Fibroblast of the aortic adventitia (primary cell): ENCODE measurements around the gene TRAF3. TPM values are rescaled to one million over a fixed set of nuclear protein-coding genes. Genes with fewer than 3 reads are reported as not detected.
"Not testable (repeated sequence)": the region's sequence is repeated elsewhere in the genome, so short reads cannot be mapped to it uniquely, and the experiment has no call there.

Experiments used
- DNase-seq: peaks from one replicate; pipeline ENCODE4 v3.0.0-alpha.2; 2010; ENCODE audit warnings: low read depth
- H3K4me3 ChIP-seq: 2 replicates; pipeline ENCODE4 v1.5.1; 2011; ENCODE audit warnings: low read depth, mild to moderate bottlenecking, control low read depth, low read length, moderate library complexity
- total RNA-seq: library from RNA; depleted of rRNA; stranded (reverse); fragments of >200 nt; gene quantifications from 2 replicates; pipeline ENCODE4 v1.2.3, GENCODE V29; 2012; ENCODE audit warnings: low replicate concordance
- TF ChIP-seq, protein P1 (sequence below): IDR thresholded peaks from 2 replicates; pipeline ENCODE4 v1.5.1; 2011; ENCODE audit warnings: mild to moderate bottlenecking, low read length, control low read depth, inconsistent platforms; ENCODE audit not compliant: insufficient read depth

TRAF3 gene
- total RNA-seq, 1 donor = 19.3 TPM

DNA sequence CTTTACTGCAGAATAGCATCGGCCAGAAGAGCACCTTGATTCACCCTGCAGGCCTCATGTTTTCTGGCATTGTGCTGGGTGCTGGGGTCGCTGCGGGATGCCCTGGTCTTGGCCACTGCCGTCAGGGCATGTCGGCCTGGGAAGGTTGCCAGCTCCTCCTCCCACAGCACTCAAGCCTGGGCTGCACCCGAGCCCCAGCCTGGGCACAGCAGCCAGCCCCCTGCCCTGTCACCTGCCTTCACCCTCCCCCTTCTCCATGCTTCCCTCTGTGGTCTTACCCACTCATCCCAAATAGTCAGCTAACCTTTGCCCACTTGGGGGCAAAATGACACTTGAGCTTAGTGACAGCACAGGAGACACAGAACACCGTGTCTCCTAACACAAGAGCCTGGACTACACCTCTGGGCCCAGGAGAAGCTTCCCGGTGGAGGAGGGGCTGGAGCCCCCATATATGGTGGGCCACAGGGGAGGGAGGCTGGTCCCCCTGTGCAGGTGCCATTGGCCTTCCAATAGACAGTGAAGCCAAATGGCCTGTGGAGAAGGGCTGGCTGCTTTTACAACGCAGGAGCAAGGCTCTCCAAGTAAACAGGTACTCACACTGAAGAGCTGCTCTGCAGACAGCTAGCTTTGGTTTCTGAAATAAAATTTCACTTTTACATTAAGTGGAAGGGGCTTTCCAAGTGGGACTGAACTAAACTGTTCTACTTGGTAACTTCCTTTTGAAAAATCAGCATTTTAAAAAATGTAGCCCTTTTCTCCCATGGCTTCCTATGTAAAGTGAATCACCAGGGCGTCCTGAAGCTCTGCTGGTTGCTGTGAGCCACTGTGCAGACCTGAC lies 94.0 kb downstream of the TRAF3 start:
- DNase-seq = no peak
- TF ChIP-seq, protein P1, sequence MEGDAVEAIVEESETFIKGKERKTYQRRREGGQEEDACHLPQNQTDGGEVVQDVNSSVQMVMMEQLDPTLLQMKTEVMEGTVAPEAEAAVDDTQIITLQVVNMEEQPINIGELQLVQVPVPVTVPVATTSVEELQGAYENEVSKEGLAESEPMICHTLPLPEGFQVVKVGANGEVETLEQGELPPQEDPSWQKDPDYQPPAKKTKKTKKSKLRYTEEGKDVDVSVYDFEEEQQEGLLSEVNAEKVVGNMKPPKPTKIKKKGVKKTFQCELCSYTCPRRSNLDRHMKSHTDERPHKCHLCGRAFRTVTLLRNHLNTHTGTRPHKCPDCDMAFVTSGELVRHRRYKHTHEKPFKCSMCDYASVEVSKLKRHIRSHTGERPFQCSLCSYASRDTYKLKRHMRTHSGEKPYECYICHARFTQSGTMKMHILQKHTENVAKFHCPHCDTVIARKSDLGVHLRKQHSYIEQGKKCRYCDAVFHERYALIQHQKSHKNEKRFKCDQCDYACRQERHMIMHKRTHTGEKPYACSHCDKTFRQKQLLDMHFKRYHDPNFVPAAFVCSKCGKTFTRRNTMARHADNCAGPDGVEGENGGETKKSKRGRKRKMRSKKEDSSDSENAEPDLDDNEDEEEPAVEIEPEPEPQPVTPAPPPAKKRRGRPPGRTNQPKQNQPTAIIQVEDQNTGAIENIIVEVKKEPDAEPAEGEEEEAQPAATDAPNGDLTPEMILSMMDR = no peak
- H3K4me3 ChIP-seq = no peak overlapping the region

DNA sequence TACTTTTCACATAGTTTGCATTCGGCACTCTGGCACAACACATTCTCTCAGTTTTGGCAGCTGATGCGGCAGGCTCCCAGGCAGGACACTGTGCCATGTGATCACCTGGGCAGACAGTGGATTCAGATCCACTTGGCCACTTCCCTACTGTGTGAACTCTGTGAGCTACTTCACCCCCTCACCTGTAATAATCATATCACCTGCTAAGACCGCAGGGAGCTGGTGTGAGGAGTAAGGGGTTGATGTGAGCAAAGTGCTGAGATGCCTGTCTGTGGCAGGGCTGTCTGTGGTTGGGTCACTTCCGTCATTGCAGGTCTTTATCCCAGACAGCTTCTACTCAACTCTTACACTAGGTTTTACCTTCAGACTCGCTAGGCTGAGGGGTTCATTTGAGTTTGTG lies 94.8 kb downstream of the TRAF3 start:
- H3K4me3 ChIP-seq = no peak overlapping the region
- TF ChIP-seq, protein P1 = no peak
- DNase-seq = no peak

DNA sequence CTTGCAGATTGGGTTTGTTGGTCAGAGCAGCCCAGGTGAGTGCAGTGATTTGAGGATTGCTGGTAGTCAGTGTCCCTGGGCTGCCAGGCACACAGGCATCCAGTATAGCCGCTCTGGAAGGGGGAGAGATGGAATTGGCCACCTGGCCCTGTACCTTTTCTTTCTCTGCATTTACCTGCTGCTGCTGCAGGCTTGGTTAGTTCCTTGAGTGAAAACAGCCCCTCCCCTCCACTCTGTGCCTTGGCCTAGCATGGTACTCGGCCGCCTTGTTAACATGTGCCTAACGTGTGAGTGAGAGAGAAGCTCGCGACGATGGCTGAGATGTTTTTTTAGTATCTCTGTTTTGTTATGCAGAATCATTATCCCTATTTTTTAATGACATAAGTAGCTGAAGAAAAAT lies 95.9 kb downstream of the TRAF3 start:
- TF ChIP-seq, protein P1 = no peak

DNA sequence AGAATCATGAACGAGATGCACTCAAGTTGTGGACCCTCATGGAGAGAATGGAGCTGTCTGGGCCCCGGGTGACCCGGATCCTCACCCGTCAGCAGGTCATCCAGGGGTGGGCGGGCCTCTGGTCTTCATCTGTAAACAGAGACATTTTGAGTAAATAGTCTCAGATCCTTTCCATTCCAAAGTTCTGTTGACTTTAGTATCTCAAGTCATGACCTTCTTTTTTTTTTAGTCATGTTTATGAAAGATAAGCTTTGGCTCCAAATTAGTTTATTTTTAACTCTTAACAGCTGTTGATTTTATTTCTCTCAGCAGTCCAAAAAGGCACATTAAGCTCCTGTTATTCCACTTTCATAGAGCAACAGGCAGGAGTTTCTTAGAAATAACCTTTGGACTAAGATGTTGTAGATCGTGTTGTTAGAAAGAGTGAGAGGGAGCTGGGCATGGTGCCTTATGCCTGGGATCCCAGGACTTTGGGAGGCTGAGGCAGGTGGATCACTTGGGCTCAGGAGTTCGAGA lies 96.4 kb downstream of the TRAF3 start:
- TF ChIP-seq, protein P1 = no peak

More for the DNA sequence above, 95.9 kb downstream of the TRAF3 start:
- DNase-seq = no peak
- no peak overlapping the region for H3K4me3 ChIP-seq

DNA sequence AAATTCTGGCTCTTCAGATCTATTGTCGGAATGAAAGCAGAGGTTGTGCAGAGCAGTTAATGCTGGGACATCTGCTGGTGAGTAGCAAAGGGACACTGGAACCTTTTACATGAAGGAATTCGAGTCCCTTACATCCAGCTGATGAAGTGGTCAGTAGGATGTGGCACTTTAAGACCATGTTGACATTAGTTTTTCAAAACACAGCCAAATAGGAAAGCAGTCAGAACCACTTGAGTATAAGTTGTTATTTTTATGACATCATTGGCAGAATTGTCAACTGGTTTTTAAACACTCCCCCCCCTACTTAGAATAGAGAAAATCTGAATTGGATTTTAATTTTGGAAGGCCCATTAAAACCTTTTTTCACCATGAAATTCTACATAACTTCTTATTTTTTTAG lies 98.4 kb downstream of the TRAF3 start:
- no peak for DNase-seq
- TF ChIP-seq, protein P1 = no peak

More for the DNA sequence above, 96.4 kb downstream of the TRAF3 start:
- DNase-seq = no peak
- no peak overlapping the region for H3K4me3 ChIP-seq

DNA sequence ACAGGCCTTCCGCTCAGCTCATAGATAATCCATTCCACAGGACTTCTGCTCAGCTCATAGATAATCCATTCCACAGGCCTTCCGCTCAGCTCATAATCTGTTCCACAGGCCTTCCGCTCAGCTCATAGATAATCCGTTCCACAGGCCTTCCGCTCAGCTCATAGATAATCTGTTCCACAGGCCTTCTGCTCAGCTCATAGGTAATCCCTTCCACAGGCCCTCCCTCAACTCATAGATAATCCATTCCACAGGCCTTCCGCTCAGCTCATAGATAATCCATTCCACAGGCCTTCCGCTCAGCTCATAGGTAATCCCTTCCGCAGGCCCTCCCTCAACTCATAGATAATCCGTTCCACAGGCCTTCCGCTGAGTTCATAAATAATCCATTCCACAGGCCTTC lies 100.3 kb downstream of the TRAF3 start:
- DNase-seq, H3K4me3 ChIP-seq: not testable (repeated sequence)

More for the DNA sequence above, 98.4 kb downstream of the TRAF3 start:
- H3K4me3 ChIP-seq = no peak overlapping the region

DNA sequence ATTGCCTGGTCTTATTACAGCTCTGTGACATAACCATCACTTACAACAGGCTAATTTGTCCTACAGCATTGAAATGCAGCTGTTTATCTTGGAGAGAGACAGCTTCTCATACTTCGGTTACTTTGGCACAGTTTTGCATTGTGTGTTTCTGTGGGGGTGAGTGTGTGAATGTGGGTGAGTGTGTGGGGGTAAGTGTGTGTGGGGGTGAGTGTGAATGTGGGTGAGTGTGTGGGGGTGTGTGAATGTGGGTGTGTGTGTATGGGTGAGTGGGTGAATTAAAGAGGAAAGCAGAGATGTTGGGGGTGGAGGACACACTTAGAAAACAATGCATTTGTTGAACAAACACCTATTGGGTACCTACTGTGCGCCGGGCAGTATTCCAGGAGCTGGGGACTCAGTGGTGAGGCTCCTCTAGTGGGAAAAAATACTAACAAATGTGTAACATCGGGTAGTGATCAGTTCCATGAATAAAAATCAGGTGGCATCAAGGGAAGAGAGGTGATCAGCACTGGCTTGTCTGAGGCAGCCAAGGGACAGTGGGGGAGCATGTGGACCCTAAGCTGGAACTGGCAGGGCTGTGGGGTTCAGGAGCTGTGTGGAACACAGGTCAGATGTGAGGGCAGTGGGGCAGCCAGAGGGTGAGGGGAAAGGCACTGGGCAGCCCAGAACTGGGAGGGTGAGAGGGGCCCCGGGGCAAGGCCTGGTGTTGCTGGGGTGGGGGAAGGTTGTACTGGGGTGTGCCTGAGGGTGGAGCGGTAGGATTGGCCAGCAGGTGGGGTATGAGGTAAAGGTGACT lies 101.1 kb downstream of the TRAF3 start:
- no peak for DNase-seq
- TF ChIP-seq, protein P1 = no peak
- H3K4me3 ChIP-seq = no peak overlapping the region
